Limb (tissue), 2 donors: ENCODE results near the gene NPAS2.

Experiments
- DNase-seq, 2 donors: peaks; one replicate each; pipeline ENCODE4 v3.0.0-alpha.2; 2016; ENCODE audit errors: extremely low spot score in 2 of 2

Gene NPAS2

DNA sequence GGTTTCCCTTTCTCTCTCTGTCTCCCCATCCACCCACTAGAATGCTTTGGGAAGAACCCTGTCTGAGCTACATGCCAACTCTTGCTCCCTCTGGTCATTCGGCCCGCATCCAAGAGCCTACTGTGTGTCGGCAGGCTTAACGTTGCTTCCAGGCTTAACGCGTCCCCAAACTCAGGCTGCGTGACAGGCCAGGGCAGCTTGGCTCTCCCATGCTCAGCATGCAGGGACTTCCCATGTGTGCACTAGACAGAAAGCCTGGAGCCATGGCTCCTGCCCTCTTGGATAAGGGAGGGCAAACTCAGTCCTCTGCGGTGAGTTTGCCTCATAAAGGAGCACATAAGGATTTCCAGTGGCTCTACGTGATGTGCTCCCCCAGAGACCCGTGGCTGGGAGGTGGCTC lies 225.4 kb downstream of the NPAS2 start:
- DNase-seq, result no peak
